H1 (cell line): Measurements from ENCODE around the gene SPIRE1. TPM values are rescaled to one million over a fixed set of nuclear protein-coding genes. Genes with fewer than 3 reads are reported as not detected.

Experiments used
- CTCF ChIA-PET: fragments of 300-600 bp; sonication (Branson Sonifier 250); formaldehyde crosslinking; loops from one replicate; lab custom pipeline; 2021; ENCODE audit not compliant: partially characterized antibody; lab: Charles Lee
- POLR2A ChIA-PET: fragments of 300-600 bp; sonication (Branson Sonifier 250); formaldehyde crosslinking; loops from one replicate; lab custom pipeline; 2021; ENCODE audit warnings: inconsistent platforms; ENCODE audit not compliant: partially characterized antibody; lab: Charles Lee
- DNase-seq, 2 experiments: peaks; one replicate each; pipeline versions ENCODE4 v3.0.0 to v3.0.0-alpha.2; 2010 to 2022; ENCODE audit warnings: low spot score in 2 of 2, low read depth in 1 of 2, mixed read lengths in 1 of 2
- FAIRE-seq: peaks from 2 replicates; lab custom pipeline; 2011; peaks lifted over from hg19 to GRCh38; lab: Jason Lieb, UNC
- H2AFZ ChIP-seq: 2 replicates; pipeline ENCODE4 v1.8.1; 2012; ENCODE audit warnings: low read length, inconsistent platforms
- H2AK5ac ChIP-seq: 2 replicates; pipeline ENCODE4 v1.6.1; 2013; ENCODE audit warnings: low read depth, low read length
- H2BK120ac ChIP-seq: replicated peaks from 2 replicates; pipeline ENCODE3; 2013; ENCODE audit warnings: low read depth, low read length, inconsistent platforms
- H2BK12ac ChIP-seq: 2 replicates; pipeline ENCODE4 v1.6.1; 2013; ENCODE audit warnings: low read depth, low read length
- H2BK15ac ChIP-seq: 2 replicates; pipeline ENCODE4 v1.6.1; 2013; ENCODE audit warnings: low read length
- H2BK20ac ChIP-seq: 2 replicates; pipeline ENCODE4 v1.6.1; 2013; ENCODE audit warnings: low read length
- H2BK5ac ChIP-seq: 2 replicates; pipeline ENCODE4 v1.6.1; 2013; ENCODE audit warnings: low read depth, low read length
- H3K14ac ChIP-seq: 2 replicates; pipeline ENCODE4 v1.6.1; 2013; ENCODE audit warnings: inconsistent platforms; ENCODE audit not compliant: insufficient read length
- H3K18ac ChIP-seq: 2 replicates; pipeline ENCODE4 v1.6.1; 2013; ENCODE audit warnings: low read length; ENCODE audit errors: extremely low read depth
- H3K23ac ChIP-seq: 2 replicates; pipeline ENCODE4 v1.6.1; 2013; ENCODE audit warnings: inconsistent platforms; ENCODE audit not compliant: insufficient read length
- H3K23me2 ChIP-seq: 2 replicates; pipeline ENCODE4 v1.6.1; 2013; ENCODE audit warnings: low read depth, low read length
- H3K27ac ChIP-seq: 2 replicates; pipeline ENCODE4 v1.6.1; 2011; ENCODE audit warnings: low read depth, low read length, inconsistent platforms
- H3K27me3 ChIP-seq, 4 experiments: replicated peaks in 1 of 4; 1 replicate in 1 of 4; 2 replicates in 3 of 4; pipeline versions ENCODE4 v1.6.1 to v1.8.1; 2011 to 2013; ENCODE audit warnings: low read length in 3 of 4, mild to moderate bottlenecking in 3 of 4, inconsistent platforms in 2 of 4, mixed read lengths in 2 of 4, moderate library complexity in 1 of 4; ENCODE audit not compliant: control insufficient read depth in 3 of 4, insufficient read depth in 3 of 4; ENCODE audit errors: extremely low read depth in 1 of 4
- H3K36me3 ChIP-seq, 4 experiments: 2 replicates each; pipeline versions ENCODE4 v1.6.1 to v1.8.1; 2011 to 2013; ENCODE audit warnings: mild to moderate bottlenecking in 4 of 4, low read length in 3 of 4, moderate library complexity in 2 of 4, control low read depth in 1 of 4, inconsistent platforms in 1 of 4; ENCODE audit not compliant: insufficient read depth in 4 of 4, control insufficient read depth in 2 of 4
- H3K4ac ChIP-seq: replicated peaks from 2 replicates; pipeline ENCODE3; 2013; ENCODE audit warnings: low read length, low read depth, mixed read lengths, inconsistent platforms; ENCODE audit not compliant: insufficient read length
- H3K4me1 ChIP-seq, 4 experiments: replicated peaks in 1 of 4; 1 replicate in 1 of 4; 2 replicates in 3 of 4; pipeline versions ENCODE4 v1.6.1 to v1.8.1; 2011 to 2013; ENCODE audit warnings: low read length in 3 of 4, inconsistent platforms in 2 of 4, mixed read lengths in 1 of 4; ENCODE audit not compliant: insufficient read depth in 4 of 4, control insufficient read depth in 3 of 4
- H3K4me2 ChIP-seq, 2 experiments: 2 replicates each; pipeline versions ENCODE4 v1.6.1 to v1.8.1; 2011 to 2013; ENCODE audit warnings: low read depth in 2 of 2, low read length in 2 of 2, control low read depth in 1 of 2, inconsistent platforms in 1 of 2, mild to moderate bottlenecking in 1 of 2; ENCODE audit not compliant: insufficient read depth in 1 of 2
- H3K4me3 ChIP-seq, 4 experiments: fragments of 200-600, 300-600 bp in 1 of 4; sonication (generic), shearing (Covaris generic), sonication (Bioruptor Twin) in 1 of 4; 2 replicates each; pipeline versions ENCODE4 v1.5.1 to v1.8.1; 2011 to 2016; ENCODE audit warnings: low read length in 4 of 4, low read depth in 3 of 4, control low read depth in 2 of 4, inconsistent platforms in 2 of 4, mild to moderate bottlenecking in 2 of 4, mixed read lengths in 1 of 4, moderate library complexity in 1 of 4; ENCODE audit not compliant: insufficient read depth in 2 of 4; ENCODE audit errors: extremely low read depth in 1 of 4
- H3K56ac ChIP-seq: replicated peaks from 2 replicates; pipeline ENCODE3; 2013; ENCODE audit warnings: low read depth, mild to moderate bottlenecking, mixed read lengths, low read length, inconsistent platforms; ENCODE audit not compliant: insufficient read length
- H3K79me1 ChIP-seq: 2 replicates; pipeline ENCODE4 v1.6.1; 2013; ENCODE audit warnings: low read depth, low read length, control low read depth
- H3K79me2 ChIP-seq, 2 experiments: 2 replicates each; pipeline versions ENCODE4 v1.6.1 to v1.8.1; 2012 to 2013; ENCODE audit warnings: low read length in 2 of 2, mild to moderate bottlenecking in 2 of 2, inconsistent platforms in 1 of 2; ENCODE audit not compliant: insufficient read depth in 2 of 2, control insufficient read depth in 1 of 2
- H3K9ac ChIP-seq, 4 experiments: replicated peaks in 1 of 4; 1 replicate in 1 of 4; 2 replicates in 3 of 4; pipeline versions ENCODE4 v1.6.1 to v1.8.1; 2011 to 2013; ENCODE audit warnings: low read depth in 3 of 4, low read length in 3 of 4, control low read depth in 2 of 4, mild to moderate bottlenecking in 2 of 4, moderate library complexity in 2 of 4, inconsistent platforms in 1 of 4; ENCODE audit errors: extremely low read depth in 1 of 4
- H3K9me3 ChIP-seq, 2 experiments: 2 replicates each; pipeline versions ENCODE4 v1.6.1 to v1.8.1; 2012 to 2013; ENCODE audit warnings: mild to moderate bottlenecking in 2 of 2, moderate library complexity in 2 of 2, control low read depth in 1 of 2, inconsistent platforms in 1 of 2, low read depth in 1 of 2, low read length in 1 of 2, mixed read lengths in 1 of 2; ENCODE audit not compliant: insufficient read depth in 2 of 2
- H4K20me1 ChIP-seq, 2 experiments: replicated peaks in 1 of 2; 2 replicates each; pipeline versions ENCODE3 to v1.8.1; 2011 to 2013; ENCODE audit warnings: inconsistent platforms in 2 of 2, low read length in 2 of 2, mild to moderate bottlenecking in 1 of 2; ENCODE audit not compliant: insufficient read depth in 2 of 2, control insufficient read depth in 1 of 2
- H4K5ac ChIP-seq: 2 replicates; pipeline ENCODE4 v1.6.1; 2013; ENCODE audit warnings: low read length, low read depth, mixed read lengths, inconsistent platforms; ENCODE audit not compliant: insufficient read length
- H4K8ac ChIP-seq: 2 replicates; pipeline ENCODE4 v1.8.0; 2013; ENCODE audit warnings: mild to moderate bottlenecking, moderate library complexity, low read length, inconsistent platforms; ENCODE audit not compliant: insufficient read depth; ENCODE audit errors: extremely low read depth
- H4K91ac ChIP-seq: replicated peaks from 2 replicates; pipeline ENCODE3; 2013; ENCODE audit warnings: low read length, mixed read lengths, inconsistent platforms; ENCODE audit not compliant: insufficient read length
- BACH1 ChIP-seq: IDR thresholded peaks from 2 replicates; pipeline ENCODE4 v1.6.1; 2012; ENCODE audit warnings: low read length, improper control_type of control experiment
- CEBPB ChIP-seq: IDR thresholded peaks from 2 replicates; pipeline ENCODE4 v1.6.1; 2012; ENCODE audit warnings: low read depth, low read length
- EZH2 ChIP-seq: fragments of 200-600 bp; sonication (generic); IDR thresholded peaks from 2 replicates; pipeline ENCODE4 v1.7.1; 2012; ENCODE audit warnings: low read depth, mild to moderate bottlenecking, moderate library complexity, low read length, inconsistent platforms; ENCODE audit not compliant: severe bottlenecking
- FOSL1 ChIP-seq: IDR thresholded peaks from 2 replicates; pipeline ENCODE4 v1.6.1; 2011; ENCODE audit warnings: mild to moderate bottlenecking, low read depth, low read length, moderate library complexity; ENCODE audit not compliant: insufficient read depth
- MAFK ChIP-seq: IDR thresholded peaks from 2 replicates; pipeline ENCODE4 v1.6.1; 2012; ENCODE audit warnings: low read depth, mild to moderate bottlenecking, improper control_type of control experiment, low read length
- POLR2A ChIP-seq, 2 experiments: IDR thresholded peaks; 1 replicate in 1 of 2; 2 replicates in 1 of 2; pipeline ENCODE4 v1.6.1; 2011; ENCODE audit warnings: low read depth in 2 of 2, low read length in 2 of 2, mild to moderate bottlenecking in 2 of 2; ENCODE audit errors: control extremely low read depth in 1 of 2
- SIX5 ChIP-seq: IDR thresholded peaks from 2 replicates; pipeline ENCODE4 v1.6.1; 2011; ENCODE audit warnings: mild to moderate bottlenecking, low read depth, low read length
- SP1 ChIP-seq: IDR thresholded peaks from 2 replicates; pipeline ENCODE4 v1.6.1; 2011; ENCODE audit warnings: low read depth, low read length
- SP2 ChIP-seq: IDR thresholded peaks from 2 replicates; pipeline ENCODE4 v1.6.1; 2012; ENCODE audit warnings: mild to moderate bottlenecking, low read length, inconsistent platforms
- TEAD4 ChIP-seq: IDR thresholded peaks from 2 replicates; pipeline ENCODE4 v1.6.1; 2012; ENCODE audit warnings: low read depth, low read length, inconsistent platforms, mixed read lengths
- ZNF274 ChIP-seq: IDR thresholded peaks from 2 replicates; pipeline ENCODE4 v1.7.0; 2012; ENCODE audit warnings: low read length, borderline replicate concordance; ENCODE audit errors: extremely low read depth
- WGBS, 2 experiments: shearing (Covaris generic) in 1 of 2; methylation state at CpG; one replicate each; pipeline versions ENCODE4 v1.1.6 to v1.1.7; 2013 to 2015; ENCODE audit warnings: low lambda C conversion rate in 2 of 2, mixed read lengths in 2 of 2, inconsistent platforms in 1 of 2, low coverage in 1 of 2, missing lambda C conversion rate in 1 of 2; ENCODE audit not compliant: insufficient replicate concordance in 2 of 2, insufficient coverage in 1 of 2, insufficient read length in 1 of 2; ENCODE audit errors: extremely low coverage in 1 of 2, missing lambda C conversion rate in 1 of 2; 5-methylcytosine and 5-hydroxymethylcytosine counted together
- polyA plus RNA-seq, 7 experiments: library from polyadenylated mRNA; depleted of rRNA in 3 of 7; stranded (reverse) in 5 of 7; unstranded in 2 of 7; fragments of >200 nt in 5 of 7; fragments of 200-250 nt in 2 of 7; gene quantifications; 1 replicate in 5 of 7; 2 replicates in 1 of 7; 4 replicates in 1 of 7; pipeline versions ENCODE4 v1.2.1 to v1.2.3, GENCODE V29; 2011 to 2013; ENCODE audit warnings: missing spikeins in 2 of 7, mixed read lengths in 2 of 7
- total RNA-seq: library from RNA; stranded (reverse); fragmentation: NEBNext Ultra II Directional; extraction: Animal tissue kit (Norgen Biotek cat#: 25700); gene quantifications from 2 replicates; pipeline ENCODE4 v1.2.1, GENCODE V29; 2021
- TF ChIP-seq, protein P1 (sequence below): IDR thresholded peaks from 2 replicates; pipeline ENCODE4 v1.6.1; 2012; ENCODE audit warnings: inconsistent platforms
- TF ChIP-seq, protein P2 (sequence below): IDR thresholded peaks from 2 replicates; pipeline ENCODE4 v1.6.1; 2012; ENCODE audit warnings: inconsistent platforms

SPIRE1 gene
- total and polyA plus RNA-seq, 2 of the 8 experiments (the other 6 are each of a cell fraction or from before 2014, with no cell fraction given) = 6.0 to 21.5 TPM

DNA sequence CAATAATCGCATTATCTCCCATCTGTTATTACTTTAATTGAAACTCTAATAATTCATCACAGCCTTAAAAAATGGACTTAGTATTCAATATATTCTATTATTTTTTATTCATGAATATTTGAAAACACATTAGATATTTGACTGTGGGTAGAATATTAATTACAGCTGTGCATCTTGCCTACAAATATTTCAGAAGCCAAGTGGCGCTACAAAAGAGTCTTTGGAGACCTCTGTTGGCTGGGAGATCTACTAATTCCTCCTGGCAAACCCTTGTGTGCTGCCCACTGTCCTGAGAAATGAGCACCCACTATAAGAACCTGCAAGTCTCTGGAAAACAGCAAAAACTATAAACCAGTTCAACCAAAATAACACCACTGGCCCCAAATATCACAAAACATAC, 195.7 kb downstream of the SPIRE1 start:
- WGBS, 2 experiments = 96% methylated on average over 2 of the region's 2 CpGs; no CpG with 5 or more reads in 1 of the 2 experiments
- Histone ChIP-seq H3K56ac (no peak overlapping the region), H3K27ac (no peak overlapping the region), H2BK20ac (no peak overlapping the region), H3K4me3 (no peak overlapping the region), H3K4me2 (no peak overlapping the region), H3K36me3 (no peaks in the 10 kb centered on the region), H4K91ac (no peak overlapping the region), H3K27me3 (no peaks in the 10 kb centered on the region), H3K4me1 (no peaks in the 10 kb centered on the region), H4K20me1 (peaks cover 0 to 2% of the 10 kb centered on the region in 2 experiments), H2AK5ac (no peak overlapping the region), H3K9ac (no peak overlapping the region), H3K79me2 (no peaks in the 10 kb centered on the region), H2AFZ (no peak overlapping the region), H2BK120ac (no peak overlapping the region), H2BK5ac (no peak overlapping the region), H3K14ac (no peak overlapping the region), H4K8ac (no peak overlapping the region), H4K5ac (no peak overlapping the region), H3K18ac (no peak overlapping the region), H3K4ac (no peak overlapping the region), H2BK12ac (no peak overlapping the region), H3K9me3 (no peaks in the 10 kb centered on the region), H3K79me1 (no peaks in the 10 kb centered on the region), H3K23ac (no peak overlapping the region), H3K23me2 (no peaks in the 10 kb centered on the region), H2BK15ac (no peak overlapping the region)
- FAIRE-seq (no peak), DNase-seq (no peak)
- ChIA-PET CTCF (interaction anchor here (0.7 to 1.9 kb wide), 5 partner anchors 13 to 71 kb away, joined by 3 to 7 read pairs (median 4); no protein-coding TSS in a partner anchor), POLR2A (interaction anchor here (1.4 kb wide), 1 partner anchor 34 kb away, joined by 3 read pairs; no protein-coding TSS in a partner anchor)
- TF ChIP-seq, protein P1, sequence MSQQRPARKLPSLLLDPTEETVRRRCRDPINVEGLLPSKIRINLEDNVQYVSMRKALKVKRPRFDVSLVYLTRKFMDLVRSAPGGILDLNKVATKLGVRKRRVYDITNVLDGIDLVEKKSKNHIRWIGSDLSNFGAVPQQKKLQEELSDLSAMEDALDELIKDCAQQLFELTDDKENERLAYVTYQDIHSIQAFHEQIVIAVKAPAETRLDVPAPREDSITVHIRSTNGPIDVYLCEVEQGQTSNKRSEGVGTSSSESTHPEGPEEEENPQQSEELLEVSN = no peak
- TF ChIP-seq TEAD4 (no peak), POLR2A (IDR thresholded peaks at IDR 0.05; ENCODE audit: control extremely low read depth in 1 of 2, low read depth in 2 of 2, low read length in 2 of 2) (no peak), CEBPB (no peak), ZNF274 (no peak), MAFK (no peak), SIX5 (no peak), SP1 (no peak), EZH2 (no peak), FOSL1 (no peak), SP2 (no peak), BACH1 (no peak)
- TF ChIP-seq, protein P2, sequence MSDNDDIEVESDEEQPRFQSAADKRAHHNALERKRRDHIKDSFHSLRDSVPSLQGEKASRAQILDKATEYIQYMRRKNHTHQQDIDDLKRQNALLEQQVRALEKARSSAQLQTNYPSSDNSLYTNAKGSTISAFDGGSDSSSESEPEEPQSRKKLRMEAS = no peak
